Endothelial cell of umbilical vein (primary cell): ENCODE measurements around the gene PRIM1. TPM values are rescaled to one million over a fixed set of nuclear protein-coding genes. Genes with fewer than 3 reads are reported as not detected.
"Not testable (repeated sequence)": the region's sequence is repeated elsewhere in the genome, so short reads cannot be mapped to it uniquely, and the experiment has no call there.

Experiments
- BruUV-seq: library from RNA; stranded (reverse); fragments of 400-500 nt; replicated peaks from 2 replicates; lab custom pipeline; 2021; lab: Mats Ljungman, UMichigan
- CTCF ChIA-PET: fragments of 300-600, 350-600 bp; sonication (Branson Sonifier 250); formaldehyde crosslinking; loops from one replicate; lab custom pipeline; 2021; ENCODE audit warnings: antibody characterized with exemption, inconsistent platforms; lab: Charles Lee
- POLR2A ChIA-PET: fragments of 300-600, 350-600 bp; sonication (Branson Sonifier 250); formaldehyde crosslinking; loops from one replicate; lab custom pipeline; 2021; ENCODE audit warnings: antibody characterized with exemption, inconsistent platforms; lab: Charles Lee
- DNase-seq: peaks from one replicate; pipeline ENCODE4 v3.0.0-alpha.2; 2011; ENCODE audit warnings: low read depth, low spot score
- FAIRE-seq: peaks from 2 replicates; lab custom pipeline; 2011; peaks lifted over from hg19 to GRCh38; lab: Jason Lieb, UNC
- H2AFZ ChIP-seq: 2 replicates; pipeline ENCODE4 v1.6.0; 2012; ENCODE audit warnings: low read depth, low read length, control low read depth, inconsistent platforms
- H3K27ac ChIP-seq: 2 replicates; pipeline ENCODE4 v1.5.1; 2011; ENCODE audit warnings: low read depth, mild to moderate bottlenecking, control low read depth, low read length, moderate library complexity; ENCODE audit not compliant: insufficient read depth
- H3K27me3 ChIP-seq, 2 experiments: 2 replicates each; pipeline versions ENCODE4 v1.6.0 to v1.6.1; 2011; ENCODE audit warnings: low read length in 2 of 2, mixed read lengths in 1 of 2; ENCODE audit not compliant: control insufficient read depth in 2 of 2, insufficient read depth in 2 of 2
- H3K36me3 ChIP-seq, 2 experiments: 2 replicates in 1 of 2; 3 replicates in 1 of 2; pipeline ENCODE4 v1.5.1; 2011; ENCODE audit warnings: low read length in 2 of 2, mild to moderate bottlenecking in 1 of 2, moderate library complexity in 1 of 2; ENCODE audit not compliant: control insufficient read depth in 2 of 2, insufficient read depth in 2 of 2; ENCODE audit errors: extremely low read depth in 1 of 2
- H3K4me1 ChIP-seq: 3 replicates; pipeline ENCODE4 v1.5.1; 2011; ENCODE audit warnings: mild to moderate bottlenecking, low read length; ENCODE audit not compliant: control insufficient read depth, insufficient read depth; ENCODE audit errors: extremely low read depth
- H3K4me2 ChIP-seq: 2 replicates; pipeline ENCODE4 v1.6.1; 2011; ENCODE audit warnings: low read length, control low read depth, mixed read lengths; ENCODE audit not compliant: insufficient read depth
- H3K4me3 ChIP-seq, 3 experiments: fragments of 200-600 bp in 1 of 3; sonication (generic), shearing (Covaris generic) in 1 of 3; replicated peaks in 1 of 3; 2 replicates each; pipeline ENCODE4 v1.5.1; 2011 to 2016; ENCODE audit warnings: control low read depth in 3 of 3, low read length in 3 of 3, mild to moderate bottlenecking in 2 of 3, inconsistent platforms in 1 of 3, low read depth in 1 of 3, moderate library complexity in 1 of 3; ENCODE audit not compliant: insufficient read depth in 1 of 3
- H3K79me2 ChIP-seq: 2 replicates; pipeline ENCODE4 v1.6.0; 2012; ENCODE audit warnings: low read length, inconsistent platforms; ENCODE audit not compliant: control insufficient read depth, insufficient read depth
- H3K9ac ChIP-seq: replicated peaks from 2 replicates; pipeline ENCODE3; 2011; ENCODE audit warnings: low read length, control low read depth; ENCODE audit not compliant: insufficient read depth; ENCODE audit errors: extremely low read depth
- H3K9me1 ChIP-seq: replicated peaks from 3 replicates; pipeline ENCODE4 v1.6.0; 2011; ENCODE audit warnings: mild to moderate bottlenecking, low read length; ENCODE audit not compliant: control insufficient read depth, insufficient read depth; ENCODE audit errors: extremely low read depth
- H3K9me3 ChIP-seq: replicated peaks from 2 replicates; pipeline ENCODE4 v1.5.1; 2012; ENCODE audit warnings: low read length, inconsistent platforms; ENCODE audit not compliant: control insufficient read depth, insufficient read depth
- H4K20me1 ChIP-seq: replicated peaks from 2 replicates; pipeline ENCODE3; 2011; ENCODE audit warnings: mild to moderate bottlenecking, low read length; ENCODE audit not compliant: control insufficient read depth, insufficient read depth; ENCODE audit errors: extremely low read depth
- CTCF ChIP-seq, 2 donors: IDR thresholded peaks; 1 replicate in 1 of 2; 2 replicates in 1 of 2; pipeline ENCODE4 v1.5.1; 2011; ENCODE audit warnings: low read length in 2 of 2, mild to moderate bottlenecking in 2 of 2, moderate library complexity in 2 of 2, control low read depth in 1 of 2, inconsistent platforms in 1 of 2, low read depth in 1 of 2; ENCODE audit not compliant: insufficient read depth in 1 of 2; ENCODE audit errors: extremely low read depth in 1 of 2
- EZH2 ChIP-seq: IDR thresholded peaks from 2 replicates; pipeline ENCODE4 v1.6.1; 2012; ENCODE audit warnings: borderline replicate concordance, low read depth, mild to moderate bottlenecking, moderate library complexity, low read length, inconsistent platforms; ENCODE audit not compliant: severe bottlenecking
- FOS ChIP-seq: IDR thresholded peaks from 2 replicates; pipeline ENCODE4 v1.6.1; 2011; ENCODE audit warnings: mild to moderate bottlenecking, low read length, moderate library complexity, borderline replicate concordance; ENCODE audit not compliant: insufficient read depth
- GATA2 ChIP-seq: IDR thresholded peaks from 2 replicates; pipeline ENCODE4 v1.7.0; 2011; ENCODE audit warnings: low read depth, mild to moderate bottlenecking, moderate library complexity, mixed read lengths, low read length; ENCODE audit not compliant: insufficient read length, insufficient read depth
- JUN ChIP-seq: IDR thresholded peaks from 2 replicates; pipeline ENCODE4 v1.6.1; 2011; ENCODE audit warnings: borderline replicate concordance, low read depth; ENCODE audit not compliant: insufficient read length, insufficient read depth
- POLR2A ChIP-seq: IDR thresholded peaks from 2 replicates; pipeline ENCODE4 v1.6.1; 2012; ENCODE audit warnings: low read depth, mild to moderate bottlenecking, control low read depth, low read length
- POLR2AphosphoS5 ChIP-seq: IDR thresholded peaks from 2 replicates; pipeline ENCODE4 v1.6.1; 2012; ENCODE audit warnings: low read depth, mild to moderate bottlenecking, control low read depth, low read length, moderate library complexity; ENCODE audit not compliant: insufficient read depth
- dilution Hi-C: fragments of 300-500 bp; cut with MboI; formaldehyde crosslinking; loops from one replicate; pipeline ENCODE4 v1.15.0; 2019; ENCODE audit warnings: low sequenced_read_pairs; ENCODE audit not compliant: extremely low pct_ligation_motif_present
- intact Hi-C: fragments of 100-400 bp; cut with micrococcal nuclease; formaldehyde crosslinking; loops from one replicate; pipeline ENCODE4 v1.10.0; 2022
- polyA plus RNA-seq, 4 experiments: library from polyadenylated mRNA; depleted of rRNA in 3 of 4; stranded (reverse) in 3 of 4; unstranded in 1 of 4; fragments of >200 nt; gene quantifications; 2 replicates each; pipeline versions ENCODE4 v1.2.1 to v1.2.3, GENCODE V29; 2011 to 2012; ENCODE audit warnings: missing spikeins in 1 of 4
- total RNA-seq: library from RNA; stranded (reverse); gene quantifications from 2 replicates; pipeline ENCODE4 v1.2.3, GENCODE V29; 2021

The PRIM1 gene
- total and polyA plus RNA-seq, 2 donors (not counting 3 experiments of a cell fraction or from before 2014, with no cell fraction given), result 10.9 to 12.1 TPM

- Histone ChIP-seq H3K9me1 (no peaks in the 10 kb centered on the region), H3K27me3 (no peaks in the 10 kb centered on the region), H3K36me3 (peaks cover 18 to 25% of the 10 kb centered on the region in 2 experiments), H3K27ac (no peak overlapping the region), H3K9me3 (no peaks in the 10 kb centered on the region), H3K4me3 (no peak overlapping the region), H3K79me2 (peaks cover 3% of the 10 kb centered on the region), H3K4me1 (no peaks in the 10 kb centered on the region), H3K4me2 (no peak overlapping the region), H2AFZ (no peak overlapping the region), H4K20me1 (no peaks in the 10 kb centered on the region), H3K9ac (no peak overlapping the region)
- intact Hi-C loops (no loop called here), dilution Hi-C loops (no loop called here)
- no TSS peak for BruUV-seq
- no peak for TF ChIP-seq JUN
- no peak for TF ChIP-seq POLR2A
- no peak for TF ChIP-seq POLR2AphosphoS5
- no peak for TF ChIP-seq GATA2
- TF ChIP-seq CTCF (IDR thresholded peaks at IDR 0.05; ENCODE audit: extremely low read depth in 1 of 2, insufficient read depth in 1 of 2, low read depth in 1 of 2, low read length in 2 of 2), result no peak
- no peak for TF ChIP-seq FOS
- TF ChIP-seq EZH2, result no peak
- POLR2A ChIA-PET, result interaction anchor here (1.7 kb wide), 1 partner anchor 16 kb away, joined by 6 read pairs; the partner anchor contains the start of gene NACA
- DNase-seq (no peak), FAIRE-seq (no peak)
- CTCF ChIA-PET, result no interaction called here
Measured at GRCh38 chr12:56709759-56710376, 42.3 kb downstream of the PRIM1 start.

- dilution Hi-C loops, H3K9me3 ChIP-seq, H4K20me1 ChIP-seq, H3K27me3 ChIP-seq, POLR2A ChIA-PET, H3K79me2 ChIP-seq, DNase-seq, H3K36me3 ChIP-seq, H3K4me3 ChIP-seq, H3K4me2 ChIP-seq, H3K4me1 ChIP-seq, BruUV-seq, H3K9ac ChIP-seq, H2AFZ ChIP-seq, CTCF ChIA-PET, FAIRE-seq, intact Hi-C loops, H3K9me1 ChIP-seq, H3K27ac ChIP-seq: not testable (repeated sequence)
Measured at GRCh38 chr12:56704522-56704921, 47.6 kb downstream of the PRIM1 start.
